ENCODE measurements around the gene HIVEP2. TPM values are rescaled to one million over a fixed set of nuclear protein-coding genes. Genes with fewer than 3 reads are reported as not detected.

Gene HIVEP2
- polyA plus RNA-seq, 3 donors = 0.16 to 1.4 (median 0.64) TPM

DNA sequence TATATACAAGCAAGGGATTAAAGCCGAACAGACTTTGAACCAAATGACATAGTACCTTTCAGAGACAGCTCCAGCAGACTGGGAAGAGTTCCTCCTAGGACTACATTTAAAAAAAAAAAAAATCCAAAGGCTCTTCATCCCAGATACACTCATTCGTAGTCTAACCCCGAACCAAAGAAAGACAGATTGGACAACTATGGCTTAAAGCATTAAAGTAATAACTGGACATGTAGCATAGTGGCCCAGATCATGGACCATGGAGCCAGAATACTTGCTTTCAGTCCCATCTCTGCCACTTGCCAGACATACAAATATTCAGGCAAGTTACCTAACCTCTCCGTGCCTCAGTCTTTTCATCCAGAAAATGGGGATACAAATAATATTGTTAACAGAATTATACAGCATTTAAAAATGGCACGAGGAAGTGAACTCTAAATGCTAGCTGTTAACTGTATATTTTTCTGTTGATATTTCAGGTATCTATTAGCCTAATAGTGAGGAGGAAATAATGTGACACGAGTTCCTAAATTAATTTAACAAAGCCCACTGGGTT lies 123.7 kb downstream of the HIVEP2 start:
- no peak overlapping the region for H3K4me2 ChIP-seq (replicated peaks; ENCODE audit: extremely low read depth, low read length, poor library complexity, severe bottlenecking)
- Mint-ChIP-seq H3K27me3 (ENCODE audit: low read depth in 3 of 3) (no peaks in the 10 kb centered on the region), H3K36me3 (peaks cover 0 to 2% of the 10 kb centered on the region in 2 donors), H3K4me1 (peaks cover 11% of the 10 kb centered on the region), H3K4me3 (no peak overlapping the region), H3K27ac (no peak overlapping the region), H3K9me3 (peaks cover 0 to 9% (median 0%) of the 10 kb centered on the region in 7 donors)
- 94% methylated on average over 2 of the region's 6 CpGs for WGBS (ENCODE audit: insufficient coverage)
- TF ChIP-seq, protein P1, sequence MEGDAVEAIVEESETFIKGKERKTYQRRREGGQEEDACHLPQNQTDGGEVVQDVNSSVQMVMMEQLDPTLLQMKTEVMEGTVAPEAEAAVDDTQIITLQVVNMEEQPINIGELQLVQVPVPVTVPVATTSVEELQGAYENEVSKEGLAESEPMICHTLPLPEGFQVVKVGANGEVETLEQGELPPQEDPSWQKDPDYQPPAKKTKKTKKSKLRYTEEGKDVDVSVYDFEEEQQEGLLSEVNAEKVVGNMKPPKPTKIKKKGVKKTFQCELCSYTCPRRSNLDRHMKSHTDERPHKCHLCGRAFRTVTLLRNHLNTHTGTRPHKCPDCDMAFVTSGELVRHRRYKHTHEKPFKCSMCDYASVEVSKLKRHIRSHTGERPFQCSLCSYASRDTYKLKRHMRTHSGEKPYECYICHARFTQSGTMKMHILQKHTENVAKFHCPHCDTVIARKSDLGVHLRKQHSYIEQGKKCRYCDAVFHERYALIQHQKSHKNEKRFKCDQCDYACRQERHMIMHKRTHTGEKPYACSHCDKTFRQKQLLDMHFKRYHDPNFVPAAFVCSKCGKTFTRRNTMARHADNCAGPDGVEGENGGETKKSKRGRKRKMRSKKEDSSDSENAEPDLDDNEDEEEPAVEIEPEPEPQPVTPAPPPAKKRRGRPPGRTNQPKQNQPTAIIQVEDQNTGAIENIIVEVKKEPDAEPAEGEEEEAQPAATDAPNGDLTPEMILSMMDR (IDR thresholded peaks at IDR 0.05) = no peak
- no peak overlapping the region for H2AFZ ChIP-seq (ENCODE audit: insufficient read depth, low read depth, low read length, poor library complexity, severe bottlenecking)
- no peak for DNase-seq
- no peak overlapping the region for H3K4me3 ChIP-seq (replicated peaks in 1 of 3; ENCODE audit: low read depth in 2 of 3, low read length in 3 of 3)
- no peak overlapping the region for H3K27ac ChIP-seq (ENCODE audit: low read depth in 1 of 2, low read length in 2 of 2)
- H3K27me3 ChIP-seq (ENCODE audit: control insufficient read depth in 2 of 2, insufficient read depth in 2 of 2, low read length in 2 of 2) = no peaks in the 10 kb centered on the region
- H3K9ac ChIP-seq (ENCODE audit: insufficient read depth, low read length, poor library complexity, severe bottlenecking) = no peak overlapping the region
- H3K4me1 ChIP-seq (ENCODE audit: control insufficient read depth in 1 of 2, insufficient read depth in 2 of 2, low read length in 2 of 2) = peaks cover 7 to 11% of the 10 kb centered on the region in 2 donors
- no peaks in the 10 kb centered on the region for H4K20me1 ChIP-seq (ENCODE audit: insufficient read depth, low read length)
- no peaks in the 10 kb centered on the region for H3K79me2 ChIP-seq (ENCODE audit: insufficient read depth, low read length)
- H3K9me3 ChIP-seq (replicated peaks in 1 of 2; ENCODE audit: control insufficient read depth in 1 of 2, insufficient read depth in 1 of 2, low read length in 2 of 2) = no peaks in the 10 kb centered on the region
- intact Hi-C loops (cut with micrococcal nuclease) = no loop called here
- no peaks in the 10 kb centered on the region for H3K36me3 ChIP-seq (replicated peaks in 1 of 2; ENCODE audit: control insufficient read depth in 1 of 2, insufficient read depth in 2 of 2, low read length in 2 of 2)

DNA sequence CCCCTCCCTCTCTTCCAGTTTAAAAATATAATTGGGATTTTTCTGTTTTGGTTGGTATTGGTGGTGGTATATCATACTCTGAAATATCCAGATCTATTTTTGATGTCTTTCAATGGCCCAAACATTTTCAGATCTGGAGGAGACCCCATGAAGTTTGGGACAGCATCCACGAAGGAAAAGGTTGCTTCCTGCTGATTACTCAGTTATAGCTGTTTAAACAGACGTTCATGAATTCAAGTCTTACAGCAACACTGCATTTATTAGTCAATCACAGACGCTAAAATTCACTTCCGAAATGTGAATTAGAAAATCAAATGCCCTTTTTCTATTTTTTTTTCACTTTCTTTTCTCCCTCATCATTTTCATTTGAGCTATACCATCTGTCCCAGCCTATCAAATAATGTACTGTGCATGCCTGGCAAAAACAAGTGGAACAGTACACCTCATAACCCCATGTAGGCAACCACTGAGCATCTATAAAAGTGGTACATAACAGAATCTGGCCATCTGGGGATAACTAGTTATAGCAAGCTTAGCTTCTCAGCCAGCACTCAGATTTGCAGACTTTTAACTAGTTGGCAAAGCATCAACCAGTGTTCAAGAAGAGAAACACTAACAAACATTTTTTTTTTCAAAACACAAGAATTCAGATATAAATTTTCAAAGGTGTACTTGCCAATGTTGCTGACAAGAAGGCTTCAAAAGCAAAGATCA lies 124.5 kb downstream of the HIVEP2 start:
- Histone ChIP-seq H3K9ac (ENCODE audit: insufficient read depth, low read length, poor library complexity, severe bottlenecking) (no peak overlapping the region), H3K36me3 (replicated peaks in 1 of 2; ENCODE audit: control insufficient read depth in 1 of 2, insufficient read depth in 2 of 2, low read length in 2 of 2) (no peaks in the 10 kb centered on the region), H3K27me3 (ENCODE audit: control insufficient read depth in 2 of 2, insufficient read depth in 2 of 2, low read length in 2 of 2) (no peaks in the 10 kb centered on the region), H3K9me3 (replicated peaks in 1 of 2; ENCODE audit: control insufficient read depth in 1 of 2, insufficient read depth in 1 of 2, low read length in 2 of 2) (no peaks in the 10 kb centered on the region), H4K20me1 (ENCODE audit: insufficient read depth, low read length) (no peaks in the 10 kb centered on the region), H3K4me3 (replicated peaks in 1 of 3; ENCODE audit: low read depth in 2 of 3, low read length in 3 of 3) (peak overlapping the region in 2 of 3 experiments; percentile 75 to 79), H2AFZ (ENCODE audit: insufficient read depth, low read depth, low read length, poor library complexity, severe bottlenecking) (no peak overlapping the region), H3K27ac (ENCODE audit: low read depth in 1 of 2, low read length in 2 of 2) (no peak overlapping the region), H3K79me2 (ENCODE audit: insufficient read depth, low read length) (no peaks in the 10 kb centered on the region), H3K4me1 (ENCODE audit: control insufficient read depth in 1 of 2, insufficient read depth in 2 of 2, low read length in 2 of 2) (peaks cover 7 to 11% of the 10 kb centered on the region in 2 donors), H3K4me2 (replicated peaks; ENCODE audit: extremely low read depth, low read length, poor library complexity, severe bottlenecking) (peak overlapping the region; percentile 76)
- Mint-ChIP-seq H3K36me3 (peaks cover 0 to 2% of the 10 kb centered on the region in 2 donors), H3K27me3 (ENCODE audit: low read depth in 3 of 3) (no peaks in the 10 kb centered on the region), H3K9me3 (peaks cover 0 to 9% (median 0%) of the 10 kb centered on the region in 7 donors), H3K27ac (peak overlapping the region in 5 of 7 donors; percentile 0 to 80 (median 64)), H3K4me3 (peak overlapping the region; percentile 76 to 92), H3K4me1 (peaks cover 11% of the 10 kb centered on the region)
- TF ChIP-seq, protein P1 (IDR thresholded peaks at IDR 0.05) = no peak
- no peak for DNase-seq
- 28% methylated on average over 4 of the region's 4 CpGs for WGBS (ENCODE audit: insufficient coverage)
- intact Hi-C loops (cut with micrococcal nuclease) = no loop called here
